ENCODE data around the gene ROM1. TPM values are rescaled to one million over a fixed set of nuclear protein-coding genes. Genes with fewer than 3 reads are reported as not detected.
"Not testable (repeated sequence)": the region's sequence is repeated elsewhere in the genome, so short reads cannot be mapped to it uniquely, and the experiment has no call there.

ROM1 gene
- total RNA-seq, 2 donors from 2014 or later: 3.2 to 3.6 TPM

- H3K4me1 ChIP-seq: peaks cover 6% of the 10 kb centered on the region
- intact Hi-C loops (cut with DNase I): no loop called here
- H3K36me3 ChIP-seq: no peaks in the 10 kb centered on the region
- peak overlapping the region; percentile 80 for H3K4me3 ChIP-seq
- H3K9me3 ChIP-seq: no peaks in the 10 kb centered on the region
- TF ChIP-seq, protein P1, sequence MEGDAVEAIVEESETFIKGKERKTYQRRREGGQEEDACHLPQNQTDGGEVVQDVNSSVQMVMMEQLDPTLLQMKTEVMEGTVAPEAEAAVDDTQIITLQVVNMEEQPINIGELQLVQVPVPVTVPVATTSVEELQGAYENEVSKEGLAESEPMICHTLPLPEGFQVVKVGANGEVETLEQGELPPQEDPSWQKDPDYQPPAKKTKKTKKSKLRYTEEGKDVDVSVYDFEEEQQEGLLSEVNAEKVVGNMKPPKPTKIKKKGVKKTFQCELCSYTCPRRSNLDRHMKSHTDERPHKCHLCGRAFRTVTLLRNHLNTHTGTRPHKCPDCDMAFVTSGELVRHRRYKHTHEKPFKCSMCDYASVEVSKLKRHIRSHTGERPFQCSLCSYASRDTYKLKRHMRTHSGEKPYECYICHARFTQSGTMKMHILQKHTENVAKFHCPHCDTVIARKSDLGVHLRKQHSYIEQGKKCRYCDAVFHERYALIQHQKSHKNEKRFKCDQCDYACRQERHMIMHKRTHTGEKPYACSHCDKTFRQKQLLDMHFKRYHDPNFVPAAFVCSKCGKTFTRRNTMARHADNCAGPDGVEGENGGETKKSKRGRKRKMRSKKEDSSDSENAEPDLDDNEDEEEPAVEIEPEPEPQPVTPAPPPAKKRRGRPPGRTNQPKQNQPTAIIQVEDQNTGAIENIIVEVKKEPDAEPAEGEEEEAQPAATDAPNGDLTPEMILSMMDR (IDR thresholded peaks at IDR 0.05): no peak
- no peak for DNase-seq
- H3K27ac ChIP-seq: peak overlapping the region; percentile 97
- no peaks in the 10 kb centered on the region for H3K27me3 ChIP-seq
- H3K9ac ChIP-seq (ENCODE audit: low read depth in 2 of 2, low read length in 2 of 2): peak overlapping the region; percentile 80 to 85
Observed at GRCh38 chr11:62610814-62611704, 2.0 kb upstream of the ROM1 start.

- Histone ChIP-seq H3K4me1 (peaks cover 6% of the 10 kb centered on the region), H3K27me3 (no peaks in the 10 kb centered on the region), H3K36me3 (no peaks in the 10 kb centered on the region), H3K4me3 (peak overlapping the region; percentile 80), H3K9me3 (no peaks in the 10 kb centered on the region), H3K9ac (ENCODE audit: low read depth in 2 of 2, low read length in 2 of 2) (peak overlapping the region; percentile 80 to 85), H3K27ac (peak overlapping the region; percentile 97)
- TF ChIP-seq, protein P1 (IDR thresholded peaks at IDR 0.05): no peak
- intact Hi-C loops (cut with DNase I): no loop called here
- peak; percentile 58 for DNase-seq
Observed at GRCh38 chr11:62611705-62612365, 1.2 kb upstream of the ROM1 start.

DNA sequence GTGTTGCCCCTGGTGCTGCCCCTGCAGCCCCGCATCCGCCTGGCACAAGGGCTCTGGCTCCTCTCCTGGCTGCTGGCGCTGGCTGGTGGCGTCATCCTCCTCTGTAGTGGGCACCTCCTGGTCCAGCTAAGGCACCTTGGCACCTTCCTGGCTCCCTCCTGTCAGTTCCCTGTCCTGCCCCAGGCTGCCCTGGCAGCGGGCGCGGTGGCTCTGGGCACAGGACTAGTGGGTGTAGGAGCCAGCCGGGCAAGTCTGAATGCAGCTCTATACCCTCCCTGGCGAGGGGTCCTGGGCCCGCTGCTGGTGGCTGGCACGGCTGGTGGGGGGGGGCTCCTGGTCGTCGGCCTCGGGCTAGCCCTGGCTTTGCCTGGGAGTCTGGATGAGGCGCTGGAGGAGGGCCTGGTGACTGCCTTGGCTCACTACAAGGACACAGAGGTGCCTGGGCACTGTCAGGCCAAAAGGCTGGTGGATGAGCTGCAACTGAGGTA is 278 bp downstream of the ROM1 start:
- Histone ChIP-seq H3K27ac (peak overlapping the region; percentile 97), H3K9me3 (no peaks in the 10 kb centered on the region), H3K36me3 (no peaks in the 10 kb centered on the region), H3K4me3 (peak overlapping the region; percentile 80), H3K4me1 (peaks cover 6% of the 10 kb centered on the region), H3K27me3 (no peaks in the 10 kb centered on the region), H3K9ac (ENCODE audit: low read depth in 2 of 2, low read length in 2 of 2) (peak overlapping the region in 1 of 2 donors; percentile 63)
- intact Hi-C loops (cut with DNase I): no loop called here
- TF ChIP-seq, protein P1 (IDR thresholded peaks at IDR 0.05): no peak
- no peak for DNase-seq

GRCh38 chr11:62614275-62614674 is 1.2 kb downstream of the ROM1 start:
- TF ChIP-seq, protein P1 (IDR thresholded peaks at IDR 0.05): no peak
- H3K9ac ChIP-seq (ENCODE audit: low read depth in 2 of 2, low read length in 2 of 2): no peak overlapping the region
- no peak overlapping the region for H3K4me3 ChIP-seq
- intact Hi-C loops (cut with DNase I): no loop called here
- no peaks in the 10 kb centered on the region for H3K36me3 ChIP-seq
- no peak overlapping the region for H3K27ac ChIP-seq
- H3K4me1 ChIP-seq: peaks cover 6% of the 10 kb centered on the region
- H3K9me3 ChIP-seq: no peaks in the 10 kb centered on the region
- DNase-seq: no peak
- no peaks in the 10 kb centered on the region for H3K27me3 ChIP-seq

- no peaks in the 10 kb centered on the region for H3K27me3 ChIP-seq
- H3K9ac ChIP-seq (ENCODE audit: low read depth in 2 of 2, low read length in 2 of 2): no peak overlapping the region
- no peaks in the 10 kb centered on the region for H3K36me3 ChIP-seq
- TF ChIP-seq, protein P1 (IDR thresholded peaks at IDR 0.05): no peak
- H3K9me3 ChIP-seq: no peaks in the 10 kb centered on the region
- no peak overlapping the region for H3K27ac ChIP-seq
- H3K4me1 ChIP-seq: peaks cover 8% of the 10 kb centered on the region
- intact Hi-C loops (cut with DNase I): no loop called here
- no peak overlapping the region for H3K4me3 ChIP-seq
- no peak for DNase-seq
Observed at GRCh38 chr11:62615521-62615920, 2.5 kb downstream of the ROM1 start.

GRCh38 chr11:62616957-62617356 is 3.9 kb downstream of the ROM1 start:
- H3K9me3 ChIP-seq; intact Hi-C loops (cut with DNase I); H3K27me3 ChIP-seq; DNase-seq; H3K9ac ChIP-seq (ENCODE audit: low read depth in 2 of 2, low read length in 2 of 2); H3K4me3 ChIP-seq; H3K36me3 ChIP-seq; H3K4me1 ChIP-seq; H3K27ac ChIP-seq: not testable (repeated sequence)

Data from colonic mucosa (tissue), 4 donors.